ENCODE results near the gene MEAF6. TPM values are rescaled to one million over a fixed set of nuclear protein-coding genes. Genes with fewer than 3 reads are reported as not detected.
"Not testable (repeated sequence)": the region's sequence is repeated elsewhere in the genome, so short reads cannot be mapped to it uniquely, and the experiment has no call there.

Gene MEAF6
- total and polyA plus RNA-seq, 12 donors = 27.8 to 59.9 (median 37.7) TPM

DNA sequence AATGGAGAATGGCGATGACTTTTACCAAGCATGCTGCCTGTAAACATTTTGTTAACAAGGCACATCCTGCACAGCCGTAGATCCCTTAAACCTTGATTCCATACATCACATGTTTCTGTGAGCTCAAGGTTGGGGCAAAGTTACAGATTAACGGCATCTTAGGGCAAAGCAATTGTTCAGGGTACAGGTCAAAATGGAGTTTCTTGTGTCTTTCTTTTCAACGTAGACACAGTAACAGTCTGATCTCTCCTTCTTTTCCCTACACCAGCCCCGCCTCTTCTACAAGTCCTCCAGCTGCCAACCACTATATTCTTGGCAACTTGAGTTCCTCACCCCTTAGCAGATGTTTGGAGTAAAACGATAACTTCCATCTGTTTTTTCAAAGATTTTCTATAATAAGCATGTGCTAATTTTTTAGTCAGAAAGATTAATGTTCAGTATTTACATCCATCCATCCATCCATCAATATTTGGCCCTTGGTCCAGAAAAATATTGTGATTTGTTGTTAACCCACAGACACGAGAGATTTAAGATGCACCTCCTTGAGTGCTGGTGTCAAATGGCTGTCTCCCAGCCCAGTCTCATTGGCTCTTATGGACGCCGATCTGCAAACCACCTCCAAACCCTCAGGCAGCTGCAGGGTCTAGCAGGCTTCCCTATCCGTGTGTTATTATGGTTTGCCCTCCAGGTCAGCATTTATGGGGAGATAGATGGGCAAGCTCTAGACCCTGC, 46.0 kb upstream of the MEAF6 start:
- H3K4me1 ChIP-seq = peaks cover 0 to 18% (median 11%) of the 10 kb centered on the region in 9 donors
- H3K27me3 ChIP-seq = no peaks in the 10 kb centered on the region
- ATAC-seq (no peak), DNase-seq (no peak)
- no peak overlapping the region for H3K27ac ChIP-seq
- H3K9me3 ChIP-seq = no peaks in the 10 kb centered on the region
- TF ChIP-seq, protein P1, sequence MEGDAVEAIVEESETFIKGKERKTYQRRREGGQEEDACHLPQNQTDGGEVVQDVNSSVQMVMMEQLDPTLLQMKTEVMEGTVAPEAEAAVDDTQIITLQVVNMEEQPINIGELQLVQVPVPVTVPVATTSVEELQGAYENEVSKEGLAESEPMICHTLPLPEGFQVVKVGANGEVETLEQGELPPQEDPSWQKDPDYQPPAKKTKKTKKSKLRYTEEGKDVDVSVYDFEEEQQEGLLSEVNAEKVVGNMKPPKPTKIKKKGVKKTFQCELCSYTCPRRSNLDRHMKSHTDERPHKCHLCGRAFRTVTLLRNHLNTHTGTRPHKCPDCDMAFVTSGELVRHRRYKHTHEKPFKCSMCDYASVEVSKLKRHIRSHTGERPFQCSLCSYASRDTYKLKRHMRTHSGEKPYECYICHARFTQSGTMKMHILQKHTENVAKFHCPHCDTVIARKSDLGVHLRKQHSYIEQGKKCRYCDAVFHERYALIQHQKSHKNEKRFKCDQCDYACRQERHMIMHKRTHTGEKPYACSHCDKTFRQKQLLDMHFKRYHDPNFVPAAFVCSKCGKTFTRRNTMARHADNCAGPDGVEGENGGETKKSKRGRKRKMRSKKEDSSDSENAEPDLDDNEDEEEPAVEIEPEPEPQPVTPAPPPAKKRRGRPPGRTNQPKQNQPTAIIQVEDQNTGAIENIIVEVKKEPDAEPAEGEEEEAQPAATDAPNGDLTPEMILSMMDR (IDR thresholded peaks at IDR 0.05) = no peak
- H3K36me3 ChIP-seq = peaks cover 0 to 36% (median 7%) of the 10 kb centered on the region in 9 donors
- 78 to 83% methylated on average over 10 of the region's 10 CpGs for WGBS, 2 donors
- intact Hi-C loops (cut with DNase I) = no loop called here
- H3K4me3 ChIP-seq = no peak overlapping the region

DNA sequence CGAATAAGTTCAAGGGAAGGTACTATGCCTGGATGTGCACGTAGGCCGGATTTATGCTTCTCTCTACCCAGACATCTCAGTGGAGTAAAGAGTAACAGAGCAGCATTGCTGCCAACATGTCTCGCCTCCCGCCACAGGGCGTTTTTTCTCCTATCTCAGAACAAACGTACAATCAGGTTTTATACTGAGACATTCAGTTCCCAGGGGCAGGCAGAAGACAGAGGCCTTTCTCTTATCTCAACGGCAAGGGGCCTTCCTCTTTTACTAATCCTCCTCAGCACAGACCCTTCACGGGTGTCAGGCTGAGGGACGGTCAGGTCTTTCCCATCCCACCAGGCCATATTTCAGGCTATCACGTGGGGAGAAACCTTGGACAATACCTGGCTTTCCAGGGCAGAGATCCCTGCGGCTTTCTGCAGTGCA, 45.4 kb upstream of the MEAF6 start:
- H3K9me3 ChIP-seq; DNase-seq; intact Hi-C loops (cut with DNase I); H3K27ac ChIP-seq; ATAC-seq; H3K4me3 ChIP-seq; H3K27me3 ChIP-seq: not testable (repeated sequence)
- Histone ChIP-seq H3K4me1 (peaks cover 0 to 18% (median 11%) of the 10 kb centered on the region in 9 donors), H3K36me3 (peaks cover 0 to 30% (median 1%) of the 10 kb centered on the region in 9 donors)
- 54 to 56% methylated on average over 12 of the region's 12 CpGs for WGBS, 2 donors

DNA sequence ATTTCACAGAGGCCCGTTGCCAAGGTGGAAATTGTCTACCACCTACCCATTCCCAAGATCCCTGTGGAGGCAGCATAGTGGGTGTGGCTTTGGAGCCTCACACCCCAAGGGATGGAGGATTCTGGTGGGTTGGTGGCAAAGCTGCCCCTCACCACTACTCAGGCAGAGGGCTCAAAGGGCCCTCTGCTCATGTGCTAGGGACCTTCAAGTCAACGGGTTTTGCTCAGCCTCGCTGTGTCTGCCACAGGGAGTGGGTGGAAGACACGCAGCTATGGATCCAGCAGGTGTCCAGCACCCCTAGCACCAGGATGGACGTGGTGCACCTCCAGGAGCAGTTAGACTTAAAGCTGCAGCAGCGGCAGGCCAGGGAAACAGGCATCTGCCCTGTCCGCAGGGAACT, 44.5 kb upstream of the MEAF6 start:
- no peak for ATAC-seq
- TF ChIP-seq, protein P1 (IDR thresholded peaks at IDR 0.05) = no peak
- no peak overlapping the region for H3K27ac ChIP-seq
- no peak overlapping the region for H3K4me3 ChIP-seq
- no peaks in the 10 kb centered on the region for H3K27me3 ChIP-seq
- 89 to 90% methylated on average over 7 of the region's 7 CpGs for WGBS, 2 donors
- peaks cover 0 to 18% (median 11%) of the 10 kb centered on the region in 9 donors for H3K4me1 ChIP-seq
- intact Hi-C loops (cut with DNase I) = no loop called here
- peaks cover 0 to 22% (median 0%) of the 10 kb centered on the region in 9 donors for H3K36me3 ChIP-seq
- DNase-seq = no peak
- no peaks in the 10 kb centered on the region for H3K9me3 ChIP-seq

DNA sequence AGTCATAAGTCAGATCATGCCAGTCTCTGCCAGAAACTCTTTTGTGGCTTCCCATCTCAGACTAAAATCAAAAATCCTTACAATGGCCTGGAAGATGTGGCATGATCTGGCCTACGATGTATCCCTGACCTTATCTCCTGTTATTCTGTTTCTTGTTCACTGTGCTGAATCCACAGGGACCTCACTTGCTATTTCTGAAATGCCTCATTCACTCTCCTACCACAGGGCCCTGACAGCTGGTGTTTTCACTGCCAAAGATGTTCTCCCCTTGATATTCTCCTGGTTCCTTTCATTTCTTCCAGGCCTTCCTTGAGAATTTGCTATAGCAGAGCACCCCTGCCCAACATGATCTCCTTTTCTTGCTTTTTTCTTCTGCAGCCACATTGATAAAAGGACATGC, 43.8 kb upstream of the MEAF6 start:
- 34 to 51% methylated on average over 1 of the region's 1 CpG for WGBS, 2 donors
- Histone ChIP-seq H3K9me3 (no peaks in the 10 kb centered on the region), H3K27ac (no peak overlapping the region), H3K27me3 (no peaks in the 10 kb centered on the region), H3K4me1 (peaks cover 3 to 21% (median 11%) of the 10 kb centered on the region in 9 donors), H3K36me3 (peaks cover 0 to 17% (median 0%) of the 10 kb centered on the region in 9 donors), H3K4me3 (no peak overlapping the region)
- DNase-seq = no peak
- ATAC-seq = no peak
- TF ChIP-seq, protein P1 (IDR thresholded peaks at IDR 0.05) = no peak
- intact Hi-C loops (cut with DNase I) = no loop called here

DNA sequence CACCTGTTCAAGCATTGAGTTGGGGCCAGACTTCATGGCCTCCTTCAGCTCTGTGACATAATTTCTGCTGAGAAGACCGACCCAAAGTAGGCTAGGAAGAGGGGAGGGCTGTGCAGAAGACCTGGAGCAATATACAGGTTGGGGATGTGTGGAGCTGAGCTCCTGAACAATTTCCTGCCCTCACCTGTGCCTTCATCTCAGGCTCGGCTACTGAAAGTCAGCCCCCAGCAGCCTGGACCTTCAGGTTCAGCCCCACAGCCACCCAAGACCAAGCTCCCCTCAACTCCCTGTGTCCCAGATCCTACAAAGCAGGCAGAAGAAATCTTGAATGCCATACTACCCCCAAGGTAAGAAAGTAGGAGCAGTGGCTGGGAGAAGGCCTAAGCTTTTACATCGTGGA, 42.8 kb upstream of the MEAF6 start:
- ATAC-seq = no peak
- H3K4me3 ChIP-seq = peak overlapping the region in 5 of 10 donors; percentile 34 to 49 (median 44)
- no peaks in the 10 kb centered on the region for H3K27me3 ChIP-seq
- intact Hi-C loops (cut with DNase I) = no loop called here
- H3K27ac ChIP-seq = peak overlapping the region in 3 of 10 donors; percentile 30 to 67 (median 42)
- H3K4me1 ChIP-seq = peaks cover 11 to 31% (median 21%) of the 10 kb centered on the region in 9 donors
- H3K36me3 ChIP-seq = peaks cover 0 to 10% (median 0%) of the 10 kb centered on the region in 9 donors
- 79 to 89% methylated on average over 3 of the region's 3 CpGs for WGBS, 2 donors
- no peak for DNase-seq
- TF ChIP-seq, protein P1 (IDR thresholded peaks at IDR 0.05) = no peak
- no peaks in the 10 kb centered on the region for H3K9me3 ChIP-seq
